Suppressor macrophage treated with lipopolysaccharide for 4 hours (primary cell): ENCODE measurements around the gene ZNF343.
A peak's percentile ranks its signal among the peaks of the same experiment; 100 is the strongest.
"Not testable (repeated sequence)": the region's sequence is repeated elsewhere in the genome, so short reads cannot be mapped to it uniquely, and the experiment has no call there.

ENCODE experiments used
- DNase-seq: peaks from one replicate; pipeline ENCODE4 v3.0.0-alpha.2; 2020

The ZNF343 gene

DNA sequence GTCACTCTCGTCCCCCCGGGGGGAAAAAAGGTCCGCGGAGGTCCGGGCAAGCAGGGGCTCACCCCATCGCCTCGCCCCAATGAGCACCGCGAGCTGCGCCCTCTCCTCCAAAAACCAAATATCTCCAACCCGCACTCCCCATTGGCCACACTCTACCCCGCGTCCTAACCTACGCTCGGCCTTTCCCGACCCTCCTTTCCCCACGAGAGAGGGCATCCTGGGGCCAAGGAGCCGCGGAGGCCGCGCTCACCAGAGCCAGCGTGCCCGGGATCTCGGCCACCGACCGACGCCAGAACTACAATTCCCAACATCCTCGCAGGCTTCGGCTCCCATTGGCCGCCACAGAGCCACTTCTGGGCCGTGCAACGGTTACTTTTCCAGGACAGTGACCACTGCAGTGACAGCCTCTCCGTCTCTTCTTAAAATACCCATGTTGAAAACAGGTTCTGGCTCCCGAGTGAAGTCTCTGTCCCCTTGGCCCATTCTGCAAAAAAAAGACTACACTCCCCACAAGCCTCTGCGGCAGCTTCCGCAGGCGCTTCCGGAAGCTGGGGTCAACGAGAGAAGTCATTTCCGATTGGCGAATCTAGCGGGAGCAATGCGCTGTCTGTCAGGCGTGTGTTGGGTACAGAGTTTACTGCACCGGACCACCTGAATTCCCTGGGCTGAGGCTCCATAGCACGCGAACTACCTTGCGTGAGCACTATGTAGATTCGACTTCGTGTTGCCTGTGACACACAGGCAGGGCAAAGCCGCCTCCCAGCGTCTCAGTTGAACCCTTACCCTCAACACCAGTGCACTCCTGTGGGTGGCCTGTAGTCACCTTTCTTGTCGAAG lies at the start of gene ZNF343:
TSS of gene ZNF343 (minus strand) at position 285 of the 837 bp plus-strand sequence. CDS start 15,020 bp downstream, outside the sequence.
- DNase-seq, result peak; percentile 84

DNA sequence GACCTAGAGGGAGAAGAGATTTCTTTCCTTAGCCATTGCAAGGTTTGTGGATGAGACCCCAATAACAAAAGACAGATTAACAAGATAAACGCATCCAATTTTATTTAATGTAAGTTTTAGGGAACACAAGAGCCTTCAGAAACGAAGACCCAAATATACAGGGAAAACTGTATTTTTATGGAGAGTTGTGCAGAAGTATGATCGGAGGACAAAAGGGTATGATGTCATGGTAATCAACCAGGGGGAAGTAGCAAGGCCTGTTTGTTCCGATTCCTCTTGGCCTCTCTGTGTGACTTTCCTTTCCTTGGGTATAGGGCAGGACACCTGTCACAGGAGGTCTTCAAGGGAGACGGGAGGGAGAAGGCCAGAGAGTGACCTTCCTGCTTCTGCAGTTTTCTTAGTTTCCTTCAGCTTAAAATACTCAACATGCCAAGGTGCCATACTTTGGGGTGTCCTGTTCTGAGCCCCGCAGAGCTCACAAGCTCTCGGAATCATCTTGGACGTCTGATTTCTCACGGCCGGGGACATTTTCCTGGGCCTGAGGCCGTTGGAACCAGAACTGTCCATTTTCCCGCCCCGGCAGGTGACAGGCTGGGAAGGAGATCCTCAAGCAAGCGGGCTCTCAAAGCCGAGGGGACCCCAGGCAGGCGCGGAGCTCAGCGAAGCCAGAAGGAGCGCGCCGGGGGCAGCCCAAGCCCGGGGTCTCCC lies 49.3 kb upstream of the ZNF343 start:
- peak; percentile 3 for DNase-seq

DNA sequence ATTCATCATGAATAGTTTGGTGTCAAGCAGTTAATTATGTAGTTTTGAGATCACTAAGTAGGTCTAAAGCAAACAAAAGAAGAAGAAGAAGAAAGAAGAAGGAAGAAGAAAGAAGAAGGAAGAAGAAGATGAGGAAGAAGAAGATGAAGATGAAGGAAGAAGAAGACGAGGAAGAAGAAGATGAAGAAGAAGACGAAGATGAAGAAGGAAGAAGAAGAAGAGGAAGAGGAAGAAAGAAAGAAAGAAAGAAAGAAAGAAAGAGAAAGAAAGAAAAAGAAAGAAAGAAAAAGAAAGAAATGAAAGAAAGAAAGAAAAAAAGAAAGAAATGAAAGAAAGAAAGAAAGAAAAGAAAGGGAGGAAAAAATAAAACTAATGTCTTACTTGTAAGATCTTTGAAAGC lies 36.9 kb upstream of the ZNF343 start:
- no peak for DNase-seq

DNA sequence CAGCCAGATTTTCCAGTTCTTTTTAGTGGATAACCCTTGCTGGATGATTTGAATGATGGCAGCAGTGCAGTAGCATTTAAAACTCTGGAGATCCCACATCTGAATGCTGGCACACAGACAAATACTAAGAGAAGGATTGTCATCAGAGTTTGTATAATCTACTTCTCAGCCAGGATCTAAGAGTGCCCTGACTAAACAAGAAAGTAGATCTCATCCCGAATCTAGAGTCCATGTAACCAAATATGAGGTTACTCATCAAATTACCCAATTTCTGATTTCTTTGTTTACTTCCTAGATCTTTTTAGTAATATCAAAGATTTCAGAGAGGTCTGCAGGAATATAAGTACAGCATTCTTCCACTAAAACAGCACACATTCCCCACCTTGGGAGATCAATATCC lies 35.5 kb upstream of the ZNF343 start:
- DNase-seq, result no peak

DNA sequence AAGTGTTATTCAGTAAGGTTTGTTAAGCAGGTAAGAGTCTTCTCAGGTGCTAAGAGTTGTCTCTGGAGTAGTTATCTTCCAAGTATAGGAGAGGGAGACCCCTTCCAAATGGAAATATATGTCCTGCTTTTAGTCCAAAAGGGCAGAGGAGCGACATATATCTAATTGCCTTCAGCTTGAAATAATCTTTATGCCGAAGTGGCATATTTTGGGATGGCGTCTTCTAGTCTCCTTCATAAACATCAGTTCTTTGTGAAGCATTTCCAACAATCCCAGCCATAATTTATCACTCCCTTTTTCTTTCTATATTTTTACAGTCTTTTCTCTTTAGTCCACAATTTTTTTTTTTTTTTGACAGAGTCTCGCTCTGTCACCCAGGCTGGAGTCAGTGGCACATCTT lies 33.6 kb upstream of the ZNF343 start:
- no peak for DNase-seq

DNA sequence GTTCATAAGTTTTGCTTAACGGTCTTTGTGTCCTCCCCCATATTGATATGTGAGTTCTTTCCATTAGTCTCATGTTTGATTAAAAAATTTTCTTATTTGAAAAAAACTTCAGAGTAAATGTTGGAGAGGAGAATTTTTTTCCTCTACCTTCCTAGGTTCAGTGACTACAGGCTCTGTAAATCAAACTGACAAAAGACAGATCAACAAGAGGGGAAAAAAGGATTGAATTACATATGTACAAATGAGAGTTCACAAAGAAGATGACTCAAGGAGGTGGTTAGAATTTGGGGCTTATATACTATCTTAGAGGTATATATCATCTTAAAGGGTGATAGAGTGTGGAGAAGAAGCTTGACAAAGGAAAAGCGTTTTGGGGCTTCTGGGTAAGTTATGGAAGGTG lies 33.2 kb upstream of the ZNF343 start:
- DNase-seq, result no peak

DNA sequence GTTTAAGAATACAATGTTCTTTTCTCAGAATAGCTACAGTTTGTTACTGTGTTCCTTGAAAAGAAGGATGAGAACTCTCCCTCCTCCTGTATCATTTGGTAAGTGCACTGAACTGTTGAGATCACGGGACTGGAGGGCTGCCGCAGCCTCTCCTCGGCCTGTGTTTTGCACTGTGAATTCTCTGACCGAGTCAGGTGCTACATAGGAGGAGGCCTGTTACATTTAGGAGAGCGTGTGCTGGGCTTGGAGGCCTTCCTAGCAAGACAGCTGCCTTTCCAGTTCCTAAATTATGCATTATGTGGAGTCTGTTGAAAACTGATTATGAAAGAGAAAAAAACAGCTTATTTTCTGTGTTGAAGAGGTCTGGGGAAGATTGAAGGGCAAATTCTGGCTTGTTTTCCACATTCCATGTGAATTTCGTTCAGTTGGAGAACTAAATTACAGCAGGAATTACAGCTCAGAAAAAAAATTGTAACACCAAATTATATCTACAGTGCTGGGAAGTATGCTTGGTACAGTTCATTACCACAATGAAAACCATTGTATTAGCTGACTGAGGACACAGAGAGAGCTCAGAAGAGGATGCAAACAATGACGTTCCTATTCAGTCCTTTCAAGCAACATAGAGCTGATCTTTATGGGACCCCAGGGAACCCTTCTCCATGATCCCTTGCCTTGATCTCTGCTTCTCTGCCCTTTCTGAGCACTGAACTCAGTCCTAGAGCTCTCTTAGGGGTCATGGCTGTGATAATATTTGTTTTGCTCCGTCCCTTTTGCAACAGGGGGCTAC lies 30.4 kb upstream of the ZNF343 start:
- no peak for DNase-seq

DNA sequence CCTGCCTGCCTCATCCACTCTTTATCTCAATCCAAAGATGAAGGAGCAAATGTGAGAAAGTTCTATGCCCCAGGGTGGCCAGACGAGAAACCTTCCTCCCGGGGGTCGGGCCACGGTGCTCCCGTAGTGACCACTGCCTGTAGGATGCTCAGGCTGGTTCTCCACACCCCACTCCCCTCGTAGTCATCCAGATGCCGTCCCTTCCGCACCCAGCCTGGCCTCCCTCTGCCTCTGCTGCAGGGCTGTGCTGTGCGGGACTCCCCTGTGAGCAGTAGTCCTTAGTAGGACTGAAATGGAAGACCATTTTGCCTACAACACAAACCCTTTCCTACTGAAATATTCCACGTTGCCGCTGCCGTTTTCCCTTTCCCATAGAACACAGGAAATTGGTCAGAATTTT lies 29.6 kb upstream of the ZNF343 start:
- DNase-seq, result no peak

DNA sequence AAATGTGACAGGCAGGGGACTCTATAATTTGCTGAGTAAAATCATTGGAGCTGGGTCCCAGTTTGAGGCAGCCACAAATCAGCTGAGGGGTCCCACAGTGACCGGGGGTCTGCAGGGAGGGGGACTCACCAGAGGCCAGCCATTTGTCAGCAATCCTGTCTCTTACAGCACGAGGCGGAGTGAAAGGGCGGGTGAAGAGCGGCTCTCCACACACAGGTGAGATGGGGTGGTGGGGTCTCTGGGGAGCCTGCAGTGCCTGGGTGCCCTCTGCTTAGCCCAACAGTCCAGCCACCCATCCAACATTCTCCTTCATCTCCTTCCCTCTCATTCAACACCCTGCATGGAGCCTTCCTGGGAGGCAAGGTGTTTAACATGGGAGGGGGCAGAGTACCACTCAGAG lies 28.4 kb upstream of the ZNF343 start:
- no peak for DNase-seq

DNA sequence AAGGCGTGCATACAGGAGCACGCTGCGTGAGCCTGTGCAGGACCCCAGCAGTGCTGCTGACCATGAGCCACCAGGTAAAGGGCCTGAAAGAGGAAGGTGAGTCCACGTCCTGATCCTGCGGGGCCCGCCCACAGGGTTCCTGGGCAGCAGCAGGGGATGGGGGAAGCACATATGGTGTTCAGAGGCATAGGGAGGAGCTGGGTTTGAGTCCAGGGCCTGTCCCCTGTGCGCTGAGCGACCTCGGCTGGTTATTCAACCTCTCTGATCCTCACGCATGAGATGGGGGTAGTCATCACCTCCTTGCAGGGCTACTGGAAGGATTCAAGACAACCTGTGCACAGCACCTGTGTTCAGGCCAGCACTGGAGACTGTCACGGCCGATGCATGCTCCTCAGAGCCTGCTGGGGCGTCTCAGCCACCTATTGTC lies 27.9 kb upstream of the ZNF343 start, which contains the start of gene TMC2:
TSS of gene TMC2 (plus strand) at position 14 of the 427 bp plus-strand sequence. CDS start at position 63, 49 bp downstream.
- no peak for DNase-seq

DNA sequence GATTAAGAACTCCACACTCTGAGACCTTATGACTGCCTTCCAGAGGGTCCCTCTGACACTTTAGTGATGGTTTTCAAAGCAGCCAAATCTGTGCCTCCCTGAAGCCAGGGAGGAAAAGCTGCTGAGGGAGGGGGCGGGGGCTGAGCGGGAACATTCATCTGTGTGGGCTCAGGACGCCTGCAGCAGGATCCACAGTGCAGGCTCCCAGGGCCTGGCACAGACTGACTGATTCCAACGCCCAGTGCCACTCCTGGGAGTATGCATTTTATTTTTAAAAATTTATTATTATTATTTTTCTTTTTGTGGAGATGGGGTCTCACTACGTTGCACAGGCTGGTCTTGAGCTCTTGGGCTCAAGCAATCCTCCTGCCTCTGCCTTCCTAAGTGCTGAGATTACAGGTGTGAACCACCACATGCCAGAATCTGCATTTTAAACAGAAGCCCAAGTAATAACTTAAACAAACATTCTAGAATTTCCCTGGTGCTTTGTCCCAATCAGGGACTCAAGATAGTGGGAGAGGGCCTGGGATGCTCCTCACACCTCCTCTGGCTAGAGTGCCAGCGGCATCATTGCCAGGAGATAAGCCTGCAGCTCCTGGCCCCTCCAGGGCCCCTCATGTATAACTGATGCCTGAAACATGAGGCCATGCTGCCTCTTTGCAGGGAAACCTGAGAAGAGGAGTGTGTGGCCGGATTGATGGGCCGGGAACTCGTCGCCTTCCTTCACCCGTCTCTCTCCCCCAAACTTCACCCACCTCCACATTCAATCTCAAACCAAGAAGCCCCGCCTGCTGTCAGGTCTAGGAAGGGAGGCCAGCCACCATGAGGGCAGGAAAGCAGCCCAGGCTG lies 27.2 kb upstream of the ZNF343 start:
- no peak for DNase-seq

DNA sequence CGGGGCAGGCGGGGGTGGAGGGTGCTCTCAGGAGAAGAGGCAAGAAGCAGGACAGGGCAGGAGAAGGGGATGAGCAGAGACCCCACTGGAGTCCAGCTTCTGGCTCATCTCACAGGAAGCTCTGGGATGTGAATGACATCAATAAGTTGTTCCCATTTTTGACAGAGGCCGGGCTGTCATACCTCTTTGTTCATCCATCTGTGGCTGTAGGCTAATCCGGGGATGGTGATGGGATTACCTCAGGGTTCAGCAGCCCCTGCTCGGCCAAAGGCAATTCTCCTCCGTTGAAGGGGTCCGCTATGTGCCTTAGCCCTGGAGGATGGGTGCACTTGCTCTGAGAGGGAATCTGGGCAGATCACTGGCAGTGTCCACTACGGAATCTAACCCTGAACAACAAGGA lies 24.4 kb upstream of the ZNF343 start:
- DNase-seq, result no peak

DNA sequence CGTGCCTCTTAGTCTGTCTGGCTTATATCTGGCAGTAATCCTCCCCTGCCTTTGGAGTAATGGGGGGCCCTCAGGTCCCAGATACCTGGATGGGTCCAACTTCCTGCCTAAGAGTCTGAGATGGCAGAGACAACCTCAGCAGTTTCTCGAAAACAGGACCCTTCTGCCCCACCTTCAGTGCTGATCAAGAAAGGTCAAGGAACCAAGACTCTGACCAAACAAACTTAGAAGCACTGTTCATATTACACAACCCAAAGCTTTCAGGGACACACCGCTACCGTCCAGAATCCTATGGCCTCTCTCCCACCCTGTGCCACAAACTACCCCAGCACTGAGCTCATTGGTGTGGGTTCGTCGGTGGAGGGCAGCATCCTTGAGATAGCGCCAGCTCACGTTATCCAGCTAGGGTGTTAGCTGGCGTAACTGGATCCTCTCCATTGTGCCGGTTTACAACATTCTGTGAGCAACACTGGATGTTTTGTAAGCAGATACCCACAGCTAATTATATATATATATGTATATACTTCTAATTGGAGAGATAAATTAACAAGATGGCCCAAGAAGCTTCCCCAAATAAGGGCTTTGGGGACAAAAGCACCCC lies 20.1 kb upstream of the ZNF343 start:
- no peak for DNase-seq

DNA sequence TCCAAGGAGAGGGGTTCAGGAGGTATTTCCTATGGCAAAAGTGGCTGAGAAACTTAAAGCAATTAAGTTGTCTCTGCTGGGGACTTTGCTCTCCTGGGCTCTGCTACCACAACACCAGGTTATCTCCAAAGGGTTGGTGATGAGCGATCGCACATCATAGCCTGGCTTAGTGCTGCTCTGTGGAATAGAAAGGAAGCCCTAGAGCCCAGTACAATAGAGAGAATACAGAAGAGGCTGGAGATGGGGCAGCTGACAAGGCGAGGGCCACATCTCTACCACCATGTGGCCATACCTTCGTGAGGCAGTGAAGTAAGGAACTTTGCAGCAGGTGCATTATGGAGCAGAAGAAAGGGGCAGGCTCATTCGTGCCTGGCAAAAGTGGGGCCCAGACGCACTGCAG lies 19.0 kb upstream of the ZNF343 start:
- DNase-seq, result no peak

DNA sequence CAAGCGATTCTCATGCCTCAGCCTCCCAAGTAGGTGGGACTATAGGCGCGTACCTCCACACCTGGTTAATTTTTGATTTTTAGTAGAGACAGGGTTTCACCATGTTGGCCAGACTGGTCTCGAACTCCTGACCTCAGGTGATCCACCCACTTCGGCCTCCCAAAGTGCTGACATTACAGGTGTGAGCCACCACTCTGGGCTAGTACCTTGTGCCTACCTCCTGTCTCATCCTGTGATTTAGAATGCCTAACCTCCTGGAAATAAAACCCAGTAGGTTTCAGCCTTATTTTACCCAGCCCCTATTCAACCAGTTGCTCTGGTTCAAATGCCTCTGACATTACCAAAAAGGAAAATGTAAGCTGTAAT lies 17.5 kb upstream of the ZNF343 start:
- not testable (repeated sequence) for DNase-seq

DNA sequence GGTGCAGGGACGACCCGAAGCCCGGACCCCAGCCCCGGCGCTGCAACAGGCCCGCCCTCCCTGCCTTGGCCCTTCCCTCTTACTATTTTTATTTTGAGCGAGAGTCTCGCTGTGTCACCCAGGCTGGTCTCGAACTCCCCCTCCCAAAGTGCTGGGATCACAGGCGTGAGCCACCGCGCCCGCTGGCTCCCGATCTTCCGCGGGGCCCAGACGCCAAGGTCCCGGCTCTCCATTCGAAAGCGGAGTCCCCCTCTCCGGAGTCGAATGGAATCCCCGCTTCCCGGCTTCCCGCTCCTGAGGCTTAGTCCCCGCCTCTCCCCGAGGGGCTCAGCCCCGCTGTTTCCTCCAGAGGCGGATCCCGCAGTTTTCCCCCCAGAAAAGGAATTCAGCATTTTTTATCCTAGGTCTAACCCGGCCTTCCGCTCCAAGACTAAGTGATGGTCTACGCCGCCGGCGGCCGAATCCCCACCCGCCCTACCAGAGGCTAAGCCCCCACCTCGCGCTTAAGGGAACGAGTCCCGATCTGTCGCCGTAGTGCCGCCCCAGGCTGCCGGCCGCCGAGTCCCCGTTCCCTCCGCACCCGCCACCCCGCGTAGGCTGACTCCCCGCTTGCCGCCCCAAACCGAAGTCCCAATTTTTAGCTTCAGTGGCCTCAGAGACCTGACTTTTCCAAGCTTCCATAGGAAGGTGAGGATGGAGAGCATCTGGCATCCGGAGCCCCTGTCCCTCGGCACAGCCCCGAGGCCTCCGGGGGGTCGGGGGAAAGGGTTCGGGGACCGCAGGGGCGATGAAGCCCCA lies 16.2 kb upstream of the ZNF343 start:
- DNase-seq, result peak; percentile 52

DNA sequence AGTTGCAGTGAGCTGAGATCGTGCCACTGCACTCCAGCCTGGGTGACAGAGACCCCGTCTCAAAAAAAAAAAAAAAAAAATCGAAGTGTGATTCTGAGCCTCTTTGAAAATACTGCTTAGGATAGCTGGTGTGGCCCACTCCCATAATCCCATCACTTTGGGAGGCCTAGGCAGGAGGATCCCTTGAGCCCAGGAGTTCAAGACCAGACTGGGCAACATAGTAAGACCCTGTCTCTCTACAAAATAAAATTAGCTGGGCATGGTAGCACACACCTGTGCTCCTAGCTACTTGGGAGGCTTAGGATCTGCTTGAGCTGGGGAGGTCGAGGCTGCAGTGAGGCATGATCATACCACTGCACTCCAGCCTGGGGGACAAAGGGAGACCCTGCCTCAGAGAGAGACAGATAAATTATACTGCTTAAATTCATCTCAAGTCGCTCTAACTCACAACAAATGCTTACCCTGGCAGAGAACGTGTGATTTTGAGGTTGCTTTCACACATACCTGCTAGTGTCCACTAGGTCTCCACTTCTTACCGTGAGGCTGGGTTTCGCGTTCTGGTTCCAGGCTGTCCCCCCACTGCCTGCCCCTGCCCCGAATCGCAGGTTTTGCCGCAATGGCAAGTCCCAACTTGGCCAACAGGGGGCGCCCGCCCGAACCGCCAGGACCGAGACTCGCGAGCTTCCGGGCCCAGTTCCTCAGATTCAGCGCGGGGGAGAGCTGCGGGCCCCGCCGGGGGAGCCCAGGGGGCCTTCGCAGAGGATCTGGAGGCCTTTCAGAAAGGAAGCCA lies 15.4 kb upstream of the ZNF343 start:
- DNase-seq, result peak; percentile 90

DNA sequence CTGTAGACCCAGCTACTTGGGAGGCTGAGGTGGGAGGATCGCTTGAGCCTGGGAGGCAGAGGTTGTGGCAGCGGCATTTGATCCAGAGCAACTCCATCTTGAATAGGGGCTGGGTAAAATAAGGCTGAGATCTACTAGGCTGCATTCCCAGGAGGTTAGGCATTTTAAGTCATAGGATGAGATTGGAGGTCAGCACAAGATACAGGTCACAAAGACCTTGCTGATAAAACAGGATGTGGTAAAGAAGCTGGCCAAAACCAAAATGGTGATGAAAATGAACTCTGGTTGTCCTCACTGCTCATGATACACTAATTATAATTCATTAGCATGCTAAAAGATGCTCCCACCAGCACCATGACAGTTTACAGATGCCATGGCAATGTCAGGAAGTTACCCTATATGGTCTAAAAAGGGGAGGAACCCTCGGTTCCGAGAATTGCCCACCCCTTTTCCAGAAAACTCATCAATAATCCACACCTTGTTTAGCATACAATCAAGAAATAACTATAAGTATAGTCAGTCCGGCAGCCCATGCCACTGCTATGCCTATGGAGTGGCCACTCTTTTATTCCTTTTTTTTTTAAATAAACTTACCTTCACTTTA lies 14.2 kb upstream of the ZNF343 start:
- DNase-seq, result not testable (repeated sequence)

DNA sequence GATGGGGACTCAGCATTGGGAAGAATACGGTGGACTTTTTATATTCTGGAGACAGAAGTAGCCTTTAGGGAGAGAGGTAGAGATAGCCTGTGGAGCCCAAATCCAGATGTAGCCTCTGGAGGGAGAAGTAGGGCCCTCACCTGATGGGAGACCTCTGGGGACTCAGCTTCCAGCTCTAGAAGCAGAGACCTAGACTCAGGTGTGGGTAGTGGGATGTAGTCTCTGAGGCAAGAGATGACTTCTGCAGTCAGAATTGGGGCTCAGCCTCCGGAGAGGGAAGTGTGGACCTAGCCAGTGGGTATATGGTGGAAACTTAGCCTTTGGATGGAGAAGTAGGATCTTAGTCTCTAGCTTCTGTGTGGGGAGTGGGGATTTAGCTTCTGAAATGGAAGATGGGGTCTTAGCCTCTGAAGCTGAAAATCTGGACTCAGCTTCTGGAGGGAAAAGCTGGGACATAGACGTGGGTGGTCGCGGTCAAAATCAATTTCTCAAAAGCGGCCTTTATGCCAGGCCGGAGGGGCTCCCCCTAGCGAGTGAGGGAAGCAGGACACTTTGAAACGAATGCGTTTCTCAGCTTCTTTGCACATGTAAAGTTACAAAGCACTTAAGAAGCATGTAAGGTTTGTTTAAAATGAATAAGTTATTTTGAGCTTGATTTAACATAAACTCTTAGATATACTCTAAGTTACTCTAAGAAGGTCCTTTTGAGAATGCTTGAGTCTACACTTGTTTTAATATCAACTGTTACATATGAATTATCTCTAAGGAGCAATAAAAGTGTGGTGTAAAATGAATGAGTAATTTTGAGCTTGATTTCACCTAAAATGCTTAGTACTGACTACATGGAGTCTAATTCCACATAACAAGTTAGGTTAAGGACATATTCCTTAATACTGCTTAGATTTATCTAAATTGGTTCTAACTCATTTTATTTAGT lies 12.9 kb upstream of the ZNF343 start:
- DNase-seq, result peak; percentile 56
